HepG2 (cell line): Measurements from ENCODE around the gene CLDN4.

Experiments
- ATF1 ChIP-seq: IDR thresholded peaks from 2 replicates; pipeline ENCODE4 v1.6.1; 2016; ENCODE audit warnings: mild to moderate bottlenecking, control low read depth
- CEBPB ChIP-seq: IDR thresholded peaks from 2 replicates; pipeline ENCODE4 v1.6.1; 2011; ENCODE audit warnings: low read depth, low read length, improper control_type of control experiment, borderline replicate concordance
- FOSL2 ChIP-seq: sonication (generic); formaldehyde crosslinking; IDR thresholded peaks from 2 replicates; pipeline ENCODE4 v1.4.0; 2020; ENCODE audit warnings: missing genetic modification reagents
- MTA3 ChIP-seq: sonication (generic); formaldehyde crosslinking; IDR thresholded peaks from 2 replicates; pipeline ENCODE4 v1.4.0; 2020; ENCODE audit warnings: missing genetic modification reagents
- POLR2A ChIP-seq, 2 experiments: IDR thresholded peaks; 2 replicates each; pipeline ENCODE4 v1.6.1; 2011; ENCODE audit warnings: low read depth in 2 of 2, low read length in 2 of 2, mild to moderate bottlenecking in 1 of 2, moderate library complexity in 1 of 2; ENCODE audit not compliant: insufficient read depth in 1 of 2
- TAF15 ChIP-seq: fragments of 200-400 bp; formaldehyde crosslinking; IDR thresholded peaks from one replicate; pipeline ENCODE4 v1.6.1; 2018; ENCODE audit warnings: mild to moderate bottlenecking, low read depth, low read length; ENCODE audit not compliant: poor library complexity, severe bottlenecking
- TF ChIP-seq, protein P1 (sequence below): sonication (generic); formaldehyde crosslinking; IDR thresholded peaks from 2 replicates; pipeline ENCODE4 v1.5.0; 2020; ENCODE audit warnings: mild to moderate bottlenecking, missing genetic modification reagents, moderate library complexity

DNA sequence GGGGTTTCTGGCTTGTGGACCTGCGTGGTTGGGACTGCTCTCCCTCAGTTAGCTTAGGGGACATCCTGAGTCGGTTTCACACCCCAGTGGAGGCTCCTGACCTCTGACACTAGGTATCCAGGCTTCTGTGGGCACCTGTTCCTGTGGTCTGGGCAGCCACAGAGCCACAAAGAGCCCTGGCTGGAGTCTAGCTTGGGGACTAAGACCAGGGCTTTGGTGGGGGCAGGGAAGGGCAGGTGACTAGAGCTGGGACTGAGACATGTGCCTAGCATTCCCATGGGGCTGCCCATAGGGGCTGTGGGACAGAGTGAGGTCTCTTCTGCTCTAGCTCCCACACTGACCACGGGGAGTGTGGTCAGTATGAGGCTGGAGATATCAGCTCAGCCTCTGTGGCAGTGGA lies 26.1 kb downstream of the CLDN4 start:
- TF ChIP-seq ATF1 (CRISPR knock-in tag) (no peak), FOSL2 (CRISPR knock-in tag) (no peak), TAF15 (no peak), POLR2A (IDR thresholded peaks at IDR 0.05; ENCODE audit: insufficient read depth in 1 of 2, low read depth in 2 of 2, low read length in 2 of 2) (no peak), MTA3 (CRISPR knock-in tag) (no peak), CEBPB (no peak)
- TF ChIP-seq, protein P1, sequence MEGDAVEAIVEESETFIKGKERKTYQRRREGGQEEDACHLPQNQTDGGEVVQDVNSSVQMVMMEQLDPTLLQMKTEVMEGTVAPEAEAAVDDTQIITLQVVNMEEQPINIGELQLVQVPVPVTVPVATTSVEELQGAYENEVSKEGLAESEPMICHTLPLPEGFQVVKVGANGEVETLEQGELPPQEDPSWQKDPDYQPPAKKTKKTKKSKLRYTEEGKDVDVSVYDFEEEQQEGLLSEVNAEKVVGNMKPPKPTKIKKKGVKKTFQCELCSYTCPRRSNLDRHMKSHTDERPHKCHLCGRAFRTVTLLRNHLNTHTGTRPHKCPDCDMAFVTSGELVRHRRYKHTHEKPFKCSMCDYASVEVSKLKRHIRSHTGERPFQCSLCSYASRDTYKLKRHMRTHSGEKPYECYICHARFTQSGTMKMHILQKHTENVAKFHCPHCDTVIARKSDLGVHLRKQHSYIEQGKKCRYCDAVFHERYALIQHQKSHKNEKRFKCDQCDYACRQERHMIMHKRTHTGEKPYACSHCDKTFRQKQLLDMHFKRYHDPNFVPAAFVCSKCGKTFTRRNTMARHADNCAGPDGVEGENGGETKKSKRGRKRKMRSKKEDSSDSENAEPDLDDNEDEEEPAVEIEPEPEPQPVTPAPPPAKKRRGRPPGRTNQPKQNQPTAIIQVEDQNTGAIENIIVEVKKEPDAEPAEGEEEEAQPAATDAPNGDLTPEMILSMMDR (CRISPR knock-in tag) = no peak
